Forelimb muscle (tissue), 1 donor: ENCODE data around the gene TBC1D9B. TPM values are rescaled to one million over a fixed set of nuclear protein-coding genes. Genes with fewer than 3 reads are reported as not detected.

Source experiments
- DNase-seq: peaks from one replicate; pipeline ENCODE4 v3.0.0-alpha.2; 2013; ENCODE audit warnings: low read depth
- polyA plus RNA-seq: library from polyadenylated mRNA; unstranded; fragments of 120-200 nt; gene quantifications from one replicate; pipeline ENCODE4 v1.2.1, GENCODE V29; 2013; ENCODE audit not compliant: insufficient read length

TBC1D9B gene
- polyA plus RNA-seq, 1 donor = 54.8 TPM

- DNase-seq = no peak
These were observed 831 bp upstream of the TBC1D9B start for GRCh38 chr5:179908528-179908927.

GRCh38 chr5:179906795-179907555, 722 bp downstream of the TBC1D9B start:
- DNase-seq = no peak

GRCh38 chr5:179906294-179906794, 1.4 kb downstream of the TBC1D9B start:
- DNase-seq = no peak

- DNase-seq = no peak
These were observed 2.5 kb downstream of the TBC1D9B start for GRCh38 chr5:179905161-179905560.

- DNase-seq = no peak
These were observed 3.1 kb downstream of the TBC1D9B start for GRCh38 chr5:179904463-179905160.

GRCh38 chr5:179902763-179903158, 4.9 kb downstream of the TBC1D9B start:
- DNase-seq = no peak

GRCh38 chr5:179901915-179902762, 5.6 kb downstream of the TBC1D9B start:
- DNase-seq = no peak

- DNase-seq = no peak
These were observed 6.2 kb downstream of the TBC1D9B start for GRCh38 chr5:179901462-179901861.

- no peak for DNase-seq
These were observed 7.0 kb downstream of the TBC1D9B start for GRCh38 chr5:179900711-179901110.

GRCh38 chr5:179900206-179900605, 7.5 kb downstream of the TBC1D9B start:
- DNase-seq = no peak

- DNase-seq = no peak
These were observed 11.8 kb downstream of the TBC1D9B start for GRCh38 chr5:179895861-179896260.

- no peak for DNase-seq
These were observed 13.5 kb downstream of the TBC1D9B start for GRCh38 chr5:179893958-179894895.

- DNase-seq = no peak
These were observed 14.4 kb downstream of the TBC1D9B start for GRCh38 chr5:179893076-179893957.

- DNase-seq = no peak
These were observed 15.4 kb downstream of the TBC1D9B start for GRCh38 chr5:179892255-179892654.

GRCh38 chr5:179890751-179891682, 16.7 kb downstream of the TBC1D9B start:
- DNase-seq = no peak

GRCh38 chr5:179889885-179890284, 17.8 kb downstream of the TBC1D9B start:
- no peak for DNase-seq

GRCh38 chr5:179887802-179888201, 19.9 kb downstream of the TBC1D9B start:
- no peak for DNase-seq

GRCh38 chr5:179887095-179887494, 20.6 kb downstream of the TBC1D9B start:
- no peak for DNase-seq
